Spinal cord (tissue), 10 donors: Measurements from ENCODE around the gene ADORA2B. TPM values are rescaled to one million over a fixed set of nuclear protein-coding genes. Genes with fewer than 3 reads are reported as not detected.

Experiments used
- DNase-seq, 6 donors: peaks; one replicate each; pipeline versions ENCODE4 v3.0.0 to v3.0.0-alpha.2; 2013 to 2015; ENCODE audit warnings: low spot score in 6 of 6, low read depth in 4 of 6
- H3K27ac ChIP-seq: one replicate; pipeline ENCODE4 v1.5.1; 2013; ENCODE audit warnings: low read depth, low read length, control low read depth
- H3K27me3 ChIP-seq: one replicate; pipeline ENCODE4 v1.6.1; 2013; ENCODE audit warnings: low read length; ENCODE audit not compliant: control insufficient read depth, insufficient read depth
- H3K36me3 ChIP-seq: one replicate; pipeline ENCODE4 v1.6.1; 2013; ENCODE audit warnings: low read length; ENCODE audit not compliant: control insufficient read depth, insufficient read depth
- H3K4me1 ChIP-seq: one replicate; pipeline ENCODE4 v1.6.1; 2013; ENCODE audit warnings: low read length; ENCODE audit not compliant: control insufficient read depth, insufficient read depth
- H3K4me3 ChIP-seq: one replicate; pipeline ENCODE4 v1.5.1; 2013; ENCODE audit warnings: low read depth, low read length, control low read depth
- H3K9me3 ChIP-seq: one replicate; pipeline ENCODE4 v1.6.1; 2013; ENCODE audit warnings: low read length; ENCODE audit not compliant: control insufficient read depth, insufficient read depth
- WGBS: methylation state at CpG from one replicate; pipeline ENCODE4 v1.1.5; 2013; ENCODE audit warnings: missing lambda C conversion rate; ENCODE audit not compliant: insufficient coverage; 5-methylcytosine and 5-hydroxymethylcytosine counted together
- polyA plus RNA-seq, 2 donors: library from polyadenylated mRNA; unstranded; fragments of 120-200 nt; gene quantifications; one replicate each; pipeline ENCODE4 v1.2.1, GENCODE V29; 2013; ENCODE audit not compliant: insufficient read length in 2 of 2
- total RNA-seq, 2 donors: library from RNA; depleted of rRNA in 1 of 2; stranded (reverse); fragments of 120-200 nt in 1 of 2; fragments of >200 nt in 1 of 2; gene quantifications; one replicate each; pipeline versions ENCODE4 v1.2.3 to v1.2.4, GENCODE V29; 2013 to 2014
- donor health status: healthy.

Gene ADORA2B
- total and polyA plus RNA-seq, 4 donors: 4.1 to 35.0 (median 10.4) TPM

GRCh38 chr17:15918661-15919259 lies 26.2 kb upstream of the ADORA2B start:
- no peak overlapping the region for H3K4me3 ChIP-seq
- 90% methylated on average over 8 of the region's 9 CpGs for WGBS
- no peaks in the 10 kb centered on the region for H3K36me3 ChIP-seq
- DNase-seq: no peak
- H3K27me3 ChIP-seq: peaks cover 16% of the 10 kb centered on the region
- no peak overlapping the region for H3K27ac ChIP-seq
- H3K9me3 ChIP-seq: no peaks in the 10 kb centered on the region
- peaks cover 13% of the 10 kb centered on the region for H3K4me1 ChIP-seq

GRCh38 chr17:15919466-15919865 lies 25.5 kb upstream of the ADORA2B start:
- H3K27me3 ChIP-seq: peaks cover 16% of the 10 kb centered on the region
- no peak overlapping the region for H3K4me3 ChIP-seq
- H3K27ac ChIP-seq: no peak overlapping the region
- no peak for DNase-seq
- no peaks in the 10 kb centered on the region for H3K9me3 ChIP-seq
- no peaks in the 10 kb centered on the region for H3K36me3 ChIP-seq
- H3K4me1 ChIP-seq: peaks cover 13% of the 10 kb centered on the region

GRCh38 chr17:15920758-15921239 lies 24.1 kb upstream of the ADORA2B start:
- H3K36me3 ChIP-seq: no peaks in the 10 kb centered on the region
- WGBS: 84% methylated on average over 7 of the region's 9 CpGs
- H3K9me3 ChIP-seq: no peaks in the 10 kb centered on the region
- peaks cover 16% of the 10 kb centered on the region for H3K27me3 ChIP-seq
- H3K27ac ChIP-seq: no peak overlapping the region
- no peak for DNase-seq
- H3K4me3 ChIP-seq: no peak overlapping the region
- peaks cover 13% of the 10 kb centered on the region for H3K4me1 ChIP-seq

- H3K27me3 ChIP-seq: peaks cover 16% of the 10 kb centered on the region
- H3K36me3 ChIP-seq: no peaks in the 10 kb centered on the region
- no peak overlapping the region for H3K27ac ChIP-seq
- DNase-seq: no peak
- H3K9me3 ChIP-seq: no peaks in the 10 kb centered on the region
- H3K4me3 ChIP-seq: no peak overlapping the region
- H3K4me1 ChIP-seq: peaks cover 13% of the 10 kb centered on the region
Measured at GRCh38 chr17:15921640-15922039, 23.3 kb upstream of the ADORA2B start.

- 85% methylated on average over 1 of the region's 1 CpG for WGBS
- no peaks in the 10 kb centered on the region for H3K9me3 ChIP-seq
Measured at GRCh38 chr17:15922586-15922985, 22.3 kb upstream of the ADORA2B start.

GRCh38 chr17:15926039-15926740 lies 18.7 kb upstream of the ADORA2B start:
- Histone ChIP-seq H3K4me1 (no peaks in the 10 kb centered on the region), H3K27me3 (no peaks in the 10 kb centered on the region), H3K9me3 (no peaks in the 10 kb centered on the region), H3K36me3 (no peaks in the 10 kb centered on the region), H3K27ac (no peak overlapping the region), H3K4me3 (no peak overlapping the region)
- WGBS: 69% methylated on average over 5 of the region's 9 CpGs
- DNase-seq: no peak

More at GRCh38 chr17:15922586-15922985, 22.3 kb upstream of the ADORA2B start:
- Histone ChIP-seq H3K27me3 (peaks cover 7% of the 10 kb centered on the region), H3K4me3 (no peak overlapping the region), H3K4me1 (peaks cover 5% of the 10 kb centered on the region), H3K36me3 (no peaks in the 10 kb centered on the region), H3K27ac (no peak overlapping the region)
- no peak for DNase-seq

- no peaks in the 10 kb centered on the region for H3K4me1 ChIP-seq
- no peaks in the 10 kb centered on the region for H3K36me3 ChIP-seq
- no peaks in the 10 kb centered on the region for H3K9me3 ChIP-seq
- 85% methylated on average over 9 of the region's 9 CpGs for WGBS
- H3K27me3 ChIP-seq: no peaks in the 10 kb centered on the region
- no peak overlapping the region for H3K4me3 ChIP-seq
- peak in 1 of 6 donors; percentile 28 for DNase-seq
- H3K27ac ChIP-seq: no peak overlapping the region
Measured at GRCh38 chr17:15928286-15928785, 16.6 kb upstream of the ADORA2B start.

GRCh38 chr17:15929941-15930340 lies 15.0 kb upstream of the ADORA2B start:
- WGBS: 67% methylated on average over 3 of the region's 4 CpGs
- H3K27me3 ChIP-seq: no peaks in the 10 kb centered on the region
- H3K27ac ChIP-seq: no peak overlapping the region
- H3K36me3 ChIP-seq: no peaks in the 10 kb centered on the region
- H3K9me3 ChIP-seq: no peaks in the 10 kb centered on the region
- no peaks in the 10 kb centered on the region for H3K4me1 ChIP-seq
- DNase-seq: no peak
- no peak overlapping the region for H3K4me3 ChIP-seq

- 86% methylated on average over 5 of the region's 6 CpGs for WGBS
- H3K36me3 ChIP-seq: no peaks in the 10 kb centered on the region
- H3K9me3 ChIP-seq: no peaks in the 10 kb centered on the region
- no peak for DNase-seq
- H3K4me3 ChIP-seq: no peak overlapping the region
- H3K27ac ChIP-seq: no peak overlapping the region
- H3K27me3 ChIP-seq: no peaks in the 10 kb centered on the region
- no peaks in the 10 kb centered on the region for H3K4me1 ChIP-seq
Measured at GRCh38 chr17:15930426-15930825, 14.5 kb upstream of the ADORA2B start.

GRCh38 chr17:15931394-15931793 lies 13.5 kb upstream of the ADORA2B start:
- DNase-seq: no peak
- no peaks in the 10 kb centered on the region for H3K27me3 ChIP-seq
- no peak overlapping the region for H3K27ac ChIP-seq
- H3K36me3 ChIP-seq: no peaks in the 10 kb centered on the region
- no peaks in the 10 kb centered on the region for H3K9me3 ChIP-seq
- H3K4me1 ChIP-seq: no peaks in the 10 kb centered on the region
- H3K4me3 ChIP-seq: no peak overlapping the region
